Activated CD8-positive, alpha-beta memory T cell treated with anti-CD3 and anti-CD28 coated beads, Interleukin-2, amount 10 ng/mL, durations not matched to agents 7 days and 5 days (primary cell): ENCODE measurements around the gene DIPK1A. TPM values are rescaled to one million over a fixed set of nuclear protein-coding genes. Genes with fewer than 3 reads are reported as not detected.
"Not testable (repeated sequence)": the region's sequence is repeated elsewhere in the genome, so short reads cannot be mapped to it uniquely, and the experiment has no call there.

Experiments used
- ATAC-seq: fragments of 150-1000 bp; cut with Tn5 transposase; one replicate; pipeline ENCODE4 v1.10.0; 2021; ENCODE audit warnings: moderate library complexity
- CTCF ChIA-PET: fragments of 350-600 bp; sonication (Branson Sonifier 250); formaldehyde crosslinking; loops from one replicate; lab custom pipeline; 2021; ENCODE audit warnings: antibody characterized with exemption; lab: Charles Lee
- DNase-seq: peaks from one replicate; pipeline ENCODE4 v3.0.0-alpha.2; 2020
- H3K27ac Mint-ChIP-seq: one replicate; pipeline ENCODE4 v1.8.0; 2021; ENCODE audit warnings: mild to moderate bottlenecking, mixed read lengths
- H3K27me3 Mint-ChIP-seq: one replicate; pipeline ENCODE4 v1.8.0; 2021; ENCODE audit warnings: mixed read lengths
- H3K36me3 Mint-ChIP-seq: one replicate; pipeline ENCODE4 v1.8.0; 2021; ENCODE audit warnings: mild to moderate bottlenecking, mixed read lengths
- H3K4me1 Mint-ChIP-seq: one replicate; pipeline ENCODE4 v1.8.0; 2021; ENCODE audit warnings: mixed read lengths
- H3K4me3 Mint-ChIP-seq: one replicate; pipeline ENCODE4 v1.8.0; 2021; ENCODE audit warnings: mild to moderate bottlenecking, moderate library complexity, mixed read lengths
- H3K9me3 Mint-ChIP-seq: one replicate; pipeline ENCODE4 v1.8.0; 2022; ENCODE audit warnings: low read depth, mixed read lengths
- total RNA-seq, 2 experiments: library from RNA; stranded (reverse); gene quantifications; one replicate each; pipeline ENCODE4 v1.2.3, GENCODE V29; 2021

The DIPK1A gene
- total RNA-seq, 2 experiments from 2014 or later: 8.6 to 14.3 TPM

- DNase-seq (no peak), ATAC-seq (no peak)
- H3K36me3 Mint-ChIP-seq: peaks cover 22% of the 10 kb centered on the region
- H3K27ac Mint-ChIP-seq: no peak overlapping the region
- CTCF ChIA-PET: interaction anchor here (1.8 kb wide), 1 partner anchor 9 kb away, joined by 5 read pairs; no protein-coding TSS in a partner anchor
- H3K27me3 Mint-ChIP-seq: no peaks in the 10 kb centered on the region
- peaks cover 5% of the 10 kb centered on the region for H3K9me3 Mint-ChIP-seq
- H3K4me3 Mint-ChIP-seq: no peak overlapping the region
- H3K4me1 Mint-ChIP-seq: peaks cover 16% of the 10 kb centered on the region
Observed at GRCh38 chr1:92899780-92900179, 61.5 kb downstream of the DIPK1A start.

- H3K27me3 Mint-ChIP-seq: not testable (repeated sequence)
Observed at GRCh38 chr1:92898053-92898452, 63.2 kb downstream of the DIPK1A start.

GRCh38 chr1:92887465-92887864, 73.8 kb downstream of the DIPK1A start:
- Mint-ChIP-seq H3K4me3 (no peak overlapping the region), H3K27ac (no peak overlapping the region), H3K9me3 (peaks cover under 1% of the 10 kb centered on the region), H3K4me1 (peaks cover 13% of the 10 kb centered on the region), H3K36me3 (peaks cover 11% of the 10 kb centered on the region), H3K27me3 (no peaks in the 10 kb centered on the region)
- ATAC-seq (no peak), DNase-seq (no peak)
- CTCF ChIA-PET: no interaction called here

More at GRCh38 chr1:92898053-92898452, 63.2 kb downstream of the DIPK1A start:
- DNase-seq, CTCF ChIA-PET, ATAC-seq, H3K4me1 Mint-ChIP-seq, H3K27ac Mint-ChIP-seq, H3K4me3 Mint-ChIP-seq, H3K9me3 Mint-ChIP-seq: not testable (repeated sequence)
- peaks cover 21% of the 10 kb centered on the region for H3K36me3 Mint-ChIP-seq

DNA sequence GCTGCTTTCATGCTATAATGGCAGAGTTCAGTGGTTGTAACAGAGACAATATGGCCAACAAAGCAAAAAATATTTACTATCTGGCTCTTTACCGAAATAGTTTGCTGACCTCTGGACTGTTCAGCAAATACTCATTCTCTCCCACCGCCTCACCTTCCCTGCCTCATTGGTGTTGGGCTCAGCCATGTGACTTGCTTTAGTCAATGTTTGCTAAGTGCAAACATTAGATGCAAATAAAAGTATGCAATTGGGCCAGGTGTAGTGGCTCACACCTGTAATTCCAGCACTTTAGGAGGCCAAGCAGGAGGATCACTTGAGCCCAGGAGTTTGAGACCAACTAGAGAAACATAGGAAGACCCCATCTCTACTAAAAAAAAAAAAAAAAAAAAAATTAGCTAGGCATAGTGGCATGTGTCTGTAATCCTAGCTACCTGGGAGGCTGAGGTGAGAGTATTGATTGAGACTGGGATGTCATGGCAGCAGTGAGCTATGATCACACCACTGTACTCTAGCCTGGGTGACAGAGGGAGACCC, 74.3 kb downstream of the DIPK1A start:
- DNase-seq: no peak
- H3K4me1 Mint-ChIP-seq: peaks cover 15% of the 10 kb centered on the region
- CTCF ChIA-PET: interaction anchor here (1.1 kb wide), 1 partner anchor 19 kb away, joined by 3 read pairs; no protein-coding TSS in a partner anchor
- H3K4me3 Mint-ChIP-seq: no peak overlapping the region
- no peaks in the 10 kb centered on the region for H3K27me3 Mint-ChIP-seq
- ATAC-seq: no peak
- H3K36me3 Mint-ChIP-seq: peaks cover 14% of the 10 kb centered on the region
- H3K9me3 Mint-ChIP-seq: peaks cover 2% of the 10 kb centered on the region
- H3K27ac Mint-ChIP-seq: no peak overlapping the region

DNA sequence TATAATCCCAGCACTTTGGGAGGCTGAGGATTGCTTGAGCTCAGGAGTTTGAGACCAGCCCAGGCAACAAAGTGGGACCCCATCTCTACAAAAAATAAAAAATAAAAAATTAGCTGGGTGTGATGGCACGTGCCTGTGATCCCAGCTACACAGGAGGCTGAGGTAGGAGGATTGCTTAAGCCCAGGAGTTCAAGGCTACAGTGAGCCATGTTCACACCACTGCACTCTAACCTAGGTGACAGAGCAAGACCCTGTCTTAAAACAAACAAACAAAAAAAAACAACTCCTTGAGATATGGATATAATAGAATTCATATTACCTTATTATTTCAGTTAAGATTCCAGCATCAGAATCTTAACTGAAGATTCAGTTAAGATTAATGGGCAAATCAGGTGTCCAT, 77.1 kb downstream of the DIPK1A start:
- DNase-seq: no peak
- Mint-ChIP-seq H3K4me3 (no peak overlapping the region), H3K36me3 (peaks cover 4% of the 10 kb centered on the region), H3K27ac (no peak overlapping the region), H3K4me1 (peaks cover 22% of the 10 kb centered on the region), H3K9me3 (peaks cover 2% of the 10 kb centered on the region), H3K27me3 (no peaks in the 10 kb centered on the region)
- no peak for ATAC-seq
- CTCF ChIA-PET: interaction anchor here (0.9 to 4.0 kb wide), 6 partner anchors 15 to 77 kb away, joined by 3 to 18 read pairs (median 6); partner anchors contain the start of genes DIPK1A and RPL5

- Mint-ChIP-seq H3K36me3 (peaks cover 4% of the 10 kb centered on the region), H3K27me3 (no peaks in the 10 kb centered on the region), H3K4me3 (no peak overlapping the region), H3K4me1 (peaks cover 22% of the 10 kb centered on the region), H3K27ac (peak overlapping the region; percentile 66), H3K9me3 (peaks cover 2% of the 10 kb centered on the region)
- CTCF ChIA-PET: interaction anchor here (1.0 to 4.0 kb wide), 9 partner anchors 14 to 203 kb away, joined by 3 to 18 read pairs (median 6); partner anchors contain the start of genes DIPK1A and RPL5
- no peak for DNase-seq
- ATAC-seq: no peak
Observed at GRCh38 chr1:92883297-92883696, 78.0 kb downstream of the DIPK1A start.

- DNase-seq (peak; percentile 61), ATAC-seq (peak; percentile 91)
- Mint-ChIP-seq H3K36me3 (peaks cover 3% of the 10 kb centered on the region), H3K9me3 (peaks cover 2% of the 10 kb centered on the region), H3K27me3 (no peaks in the 10 kb centered on the region), H3K4me1 (peaks cover 26% of the 10 kb centered on the region), H3K4me3 (no peak overlapping the region), H3K27ac (peak overlapping the region; percentile 66)
- CTCF ChIA-PET: interaction anchor here (1.0 to 4.0 kb wide), 10 partner anchors 13 to 203 kb away, joined by 3 to 18 read pairs (median 6); partner anchors contain the start of genes DIPK1A and RPL5
Observed at GRCh38 chr1:92882819-92883218, 78.4 kb downstream of the DIPK1A start.

- DNase-seq (no peak), ATAC-seq (no peak)
- no peak overlapping the region for H3K27ac Mint-ChIP-seq
- CTCF ChIA-PET: interaction anchor here (1.8 kb wide), 1 partner anchor 76 kb away, joined by 3 read pairs; no protein-coding TSS in a partner anchor
- H3K4me3 Mint-ChIP-seq: no peak overlapping the region
- peaks cover 36% of the 10 kb centered on the region for H3K4me1 Mint-ChIP-seq
- no peaks in the 10 kb centered on the region for H3K27me3 Mint-ChIP-seq
- H3K36me3 Mint-ChIP-seq: peaks cover 3% of the 10 kb centered on the region
- H3K9me3 Mint-ChIP-seq: peaks cover 2% of the 10 kb centered on the region
Observed at GRCh38 chr1:92881391-92881790, 79.9 kb downstream of the DIPK1A start.

GRCh38 chr1:92879316-92879968, 81.8 kb downstream of the DIPK1A start:
- Mint-ChIP-seq H3K27ac (no peak overlapping the region), H3K4me3 (no peak overlapping the region), H3K27me3 (no peaks in the 10 kb centered on the region), H3K9me3 (peaks cover 2% of the 10 kb centered on the region), H3K4me1 (peaks cover 36% of the 10 kb centered on the region), H3K36me3 (peaks cover 10% of the 10 kb centered on the region)
- no peak for DNase-seq
- CTCF ChIA-PET: interaction anchor here (0.7 to 1.7 kb wide), 4 partner anchors 12 to 114 kb away, joined by 3 to 5 read pairs (median 3); no protein-coding TSS in a partner anchor
- ATAC-seq: no peak

GRCh38 chr1:92877792-92878191, 83.5 kb downstream of the DIPK1A start:
- H3K4me1 Mint-ChIP-seq: peaks cover 27% of the 10 kb centered on the region
- peak; percentile 63 for ATAC-seq
- peak overlapping the region; percentile 56 for H3K4me3 Mint-ChIP-seq
- H3K27me3 Mint-ChIP-seq: no peaks in the 10 kb centered on the region
- H3K36me3 Mint-ChIP-seq: peaks cover 18% of the 10 kb centered on the region
- H3K27ac Mint-ChIP-seq: peak overlapping the region; percentile 68
- DNase-seq: no peak
- CTCF ChIA-PET: interaction anchor here (1.3 to 2.8 kb wide), 5 partner anchors 18 to 116 kb away, joined by 4 to 16 read pairs (median 9); partner anchors contain the start of gene DIPK1A
- H3K9me3 Mint-ChIP-seq: peaks cover 2% of the 10 kb centered on the region

- H3K27me3 Mint-ChIP-seq: no peaks in the 10 kb centered on the region
- H3K4me1 Mint-ChIP-seq: peaks cover 21% of the 10 kb centered on the region
- CTCF ChIA-PET: interaction anchor here (1.0 to 2.8 kb wide), 8 partner anchors 18 to 201 kb away, joined by 3 to 16 read pairs (median 4); partner anchors contain the start of genes DIPK1A and RPL5
Observed at GRCh38 chr1:92877081-92877711, 84.1 kb downstream of the DIPK1A start.

DNA sequence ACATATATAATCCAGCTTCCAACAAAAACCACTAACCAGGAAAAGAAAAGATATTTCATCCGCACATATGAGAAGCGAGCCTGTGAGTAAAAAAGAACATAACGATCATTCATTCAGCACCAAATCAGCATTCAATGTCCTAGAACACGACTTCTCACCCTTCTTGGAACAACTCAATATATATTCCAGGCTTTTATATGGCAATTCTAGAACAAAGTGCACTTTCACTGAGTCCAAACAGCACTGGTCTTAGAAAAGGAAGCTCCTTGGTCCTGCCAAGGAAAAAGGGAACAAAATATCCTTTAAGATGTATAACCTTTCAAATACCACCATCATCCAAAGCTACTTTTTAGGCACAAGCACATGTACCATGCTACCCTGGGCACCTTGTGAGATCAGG, 84.9 kb downstream of the DIPK1A start:
- DNase-seq (no peak), ATAC-seq (no peak)
- Mint-ChIP-seq H3K4me1 (peaks cover 21% of the 10 kb centered on the region), H3K27ac (no peak overlapping the region), H3K27me3 (no peaks in the 10 kb centered on the region), H3K9me3 (no peaks in the 10 kb centered on the region), H3K36me3 (peaks cover 23% of the 10 kb centered on the region), H3K4me3 (no peak overlapping the region)
- CTCF ChIA-PET: interaction anchor here (1.0 to 2.8 kb wide), 7 partner anchors 17 to 202 kb away, joined by 3 to 16 read pairs (median 4); partner anchors contain the start of genes DIPK1A and RPL5

More at GRCh38 chr1:92877081-92877711, 84.1 kb downstream of the DIPK1A start:
- peak; percentile 33 for ATAC-seq
- Mint-ChIP-seq H3K9me3 (no peaks in the 10 kb centered on the region), H3K27ac (peak overlapping the region; percentile 53), H3K4me3 (peak overlapping the region; percentile 56), H3K36me3 (peaks cover 20% of the 10 kb centered on the region)
- DNase-seq: no peak

DNA sequence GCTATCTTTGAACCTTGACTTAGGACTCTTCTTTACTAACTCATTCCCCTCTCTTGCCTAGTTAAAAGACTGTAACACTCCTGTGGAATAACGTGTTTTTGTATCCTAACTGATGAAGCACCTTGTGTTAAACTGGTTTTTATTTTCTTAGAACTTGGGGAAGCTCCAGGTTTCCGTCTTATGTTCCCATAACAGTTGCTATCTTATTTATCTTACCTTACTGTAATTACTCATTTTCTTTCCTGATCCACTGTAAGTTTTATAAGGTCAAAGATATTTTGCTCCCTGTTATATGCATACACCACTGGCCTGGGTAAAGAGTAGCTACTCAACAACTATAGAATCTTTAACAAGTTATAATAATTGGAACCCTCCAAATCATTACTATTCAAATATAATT, 86.3 kb downstream of the DIPK1A start:
- peaks cover 21% of the 10 kb centered on the region for H3K4me1 Mint-ChIP-seq
- ATAC-seq (no peak), DNase-seq (no peak)
- H3K9me3 Mint-ChIP-seq: no peaks in the 10 kb centered on the region
- H3K27me3 Mint-ChIP-seq: no peaks in the 10 kb centered on the region
- peaks cover 23% of the 10 kb centered on the region for H3K36me3 Mint-ChIP-seq
- CTCF ChIA-PET: interaction anchor here (0.9 to 1.1 kb wide), 3 partner anchors 12 to 119 kb away, joined by 3 to 4 read pairs (median 3); no protein-coding TSS in a partner anchor
- no peak overlapping the region for H3K4me3 Mint-ChIP-seq
- no peak overlapping the region for H3K27ac Mint-ChIP-seq
